NCI-H128 (cell line): Measurements from ENCODE around the gene CFAP100.
A peak's percentile ranks its signal among the peaks of the same experiment; 100 is the strongest.

Experiments used
- DNase-seq: peaks from one replicate; lab custom pipeline; 2025; ENCODE audit not compliant: unreplicated experiment; lab: John Stamatoyannopoulos, UW

CFAP100 gene

DNA sequence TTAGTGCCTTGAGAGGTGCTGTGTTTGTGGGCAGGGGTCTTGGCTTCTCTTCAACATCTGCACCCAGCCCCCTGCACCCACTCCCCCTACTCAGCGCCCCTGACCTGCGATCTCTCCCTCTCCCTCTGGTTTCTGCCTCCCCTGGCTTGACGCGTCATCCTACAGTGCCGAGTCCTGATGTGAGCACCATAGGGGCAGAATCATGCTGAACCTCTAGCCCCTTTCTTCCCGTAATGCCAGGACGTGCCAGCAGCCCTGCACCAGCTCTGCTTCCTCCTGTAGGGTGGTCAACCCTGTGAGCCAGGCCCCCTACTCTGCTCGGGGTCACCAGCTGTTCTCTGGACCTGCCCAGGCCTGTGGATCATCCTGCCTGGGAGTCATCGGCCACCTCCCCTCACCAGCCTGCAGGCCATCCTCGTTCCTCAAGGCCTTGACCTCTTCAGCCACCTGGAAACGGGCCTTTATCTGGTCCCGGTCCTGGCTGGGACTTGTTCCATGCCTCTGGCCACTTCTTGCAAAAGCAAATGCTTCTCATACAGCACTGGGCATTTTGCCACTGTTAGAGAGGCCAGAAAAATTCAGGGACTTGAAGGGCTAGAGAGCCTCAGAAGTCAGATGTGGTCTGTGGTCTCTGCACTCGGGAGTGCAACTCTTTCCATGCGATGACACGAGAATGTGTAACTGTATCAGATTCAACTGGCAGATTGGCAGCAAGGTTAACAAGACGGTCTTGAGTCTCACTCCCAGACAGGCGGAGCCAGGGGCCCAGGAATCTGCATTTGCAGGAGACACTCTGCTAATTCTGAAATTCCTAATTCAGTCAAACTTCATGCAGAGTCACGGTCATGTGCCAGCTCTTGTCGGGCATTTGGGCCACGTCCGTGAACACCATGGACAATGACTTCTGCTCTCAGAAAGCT is 20.8 kb upstream of the CFAP100 start:
- DNase-seq: no peak

DNA sequence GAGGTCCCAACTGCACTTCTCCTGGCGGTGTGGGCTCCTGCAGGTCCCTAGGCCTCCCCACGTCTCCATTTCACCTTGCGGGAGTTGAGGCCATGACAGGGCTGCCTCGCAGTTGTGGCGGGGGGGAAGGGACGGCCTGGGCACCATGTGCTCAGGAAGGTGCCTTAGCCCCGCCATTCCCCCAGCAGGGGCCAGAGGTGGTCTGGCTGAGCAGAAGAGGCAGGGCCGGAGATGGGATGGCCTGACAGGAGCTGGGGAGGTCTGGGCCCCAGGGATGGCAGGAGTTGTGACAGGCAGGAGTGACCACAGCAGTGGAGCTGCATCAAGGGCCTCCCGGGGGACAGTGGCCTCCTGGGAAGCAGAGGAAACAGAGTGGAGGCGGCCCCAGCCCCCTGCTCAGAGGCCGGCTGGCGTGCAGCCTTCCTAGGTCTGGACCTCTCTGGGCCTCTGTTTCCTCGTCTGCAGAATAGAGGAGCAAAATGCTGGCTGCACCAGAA is 18.8 kb upstream of the CFAP100 start:
- DNase-seq: no peak

DNA sequence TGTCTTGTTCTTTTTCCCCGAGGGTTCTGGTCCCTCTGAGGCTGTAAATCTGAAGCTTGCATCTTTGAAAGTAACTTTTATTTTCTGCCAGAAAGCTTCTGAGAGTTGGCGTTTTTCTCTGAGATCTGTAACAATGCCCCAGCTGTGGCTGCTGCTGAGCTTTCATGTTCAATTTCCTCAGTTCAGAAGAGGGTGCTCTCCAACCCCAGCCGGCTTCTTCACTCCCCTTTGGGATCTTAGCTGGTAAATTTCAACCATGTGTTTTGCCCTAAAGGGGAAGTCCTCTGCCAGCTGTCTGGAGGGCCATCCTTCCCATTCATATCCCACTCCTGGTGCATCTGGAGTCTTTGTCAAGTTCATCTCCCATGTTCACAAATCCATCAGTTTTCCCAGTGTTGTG is 18.3 kb upstream of the CFAP100 start:
- no peak for DNase-seq

DNA sequence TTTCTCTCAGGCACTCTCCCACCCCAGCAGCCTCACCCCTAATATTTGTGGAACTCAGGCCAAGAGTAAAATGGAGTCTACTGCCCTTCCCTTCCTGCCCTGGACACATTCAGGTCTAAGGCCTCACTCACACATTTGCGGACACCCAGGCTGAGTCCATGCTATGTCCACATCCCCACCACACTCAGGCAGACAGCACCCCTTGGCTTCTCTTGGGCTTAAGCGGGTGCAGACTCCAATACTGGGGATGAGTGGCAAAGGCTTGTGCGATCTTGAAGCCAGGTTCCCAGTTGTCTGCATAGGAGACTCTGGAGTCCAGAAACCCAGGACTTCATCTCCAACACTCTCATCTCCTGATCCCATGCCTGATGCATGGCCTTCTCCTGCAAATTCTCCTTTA is 17.5 kb upstream of the CFAP100 start:
- DNase-seq: no peak

DNA sequence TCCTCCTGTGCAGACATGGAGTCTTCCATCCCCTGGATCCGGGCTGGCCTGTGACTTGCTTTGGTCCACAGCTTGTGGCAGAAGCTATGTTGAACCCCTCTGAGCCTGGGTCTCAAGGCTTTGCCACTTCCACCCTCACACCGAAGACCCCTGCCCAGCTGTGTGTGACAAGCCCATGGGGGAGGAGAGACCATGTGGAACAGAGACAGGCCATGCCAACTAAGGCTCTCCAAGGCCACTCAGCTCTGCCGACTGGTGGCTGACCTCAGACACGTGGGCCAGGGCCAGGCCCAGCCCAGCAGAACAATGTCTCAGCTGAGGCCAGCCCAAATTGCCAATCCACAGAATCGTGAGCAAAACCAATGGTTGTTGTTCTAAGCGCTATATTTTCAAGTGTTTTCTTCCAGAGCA is 16.4 kb upstream of the CFAP100 start:
- DNase-seq: no peak

DNA sequence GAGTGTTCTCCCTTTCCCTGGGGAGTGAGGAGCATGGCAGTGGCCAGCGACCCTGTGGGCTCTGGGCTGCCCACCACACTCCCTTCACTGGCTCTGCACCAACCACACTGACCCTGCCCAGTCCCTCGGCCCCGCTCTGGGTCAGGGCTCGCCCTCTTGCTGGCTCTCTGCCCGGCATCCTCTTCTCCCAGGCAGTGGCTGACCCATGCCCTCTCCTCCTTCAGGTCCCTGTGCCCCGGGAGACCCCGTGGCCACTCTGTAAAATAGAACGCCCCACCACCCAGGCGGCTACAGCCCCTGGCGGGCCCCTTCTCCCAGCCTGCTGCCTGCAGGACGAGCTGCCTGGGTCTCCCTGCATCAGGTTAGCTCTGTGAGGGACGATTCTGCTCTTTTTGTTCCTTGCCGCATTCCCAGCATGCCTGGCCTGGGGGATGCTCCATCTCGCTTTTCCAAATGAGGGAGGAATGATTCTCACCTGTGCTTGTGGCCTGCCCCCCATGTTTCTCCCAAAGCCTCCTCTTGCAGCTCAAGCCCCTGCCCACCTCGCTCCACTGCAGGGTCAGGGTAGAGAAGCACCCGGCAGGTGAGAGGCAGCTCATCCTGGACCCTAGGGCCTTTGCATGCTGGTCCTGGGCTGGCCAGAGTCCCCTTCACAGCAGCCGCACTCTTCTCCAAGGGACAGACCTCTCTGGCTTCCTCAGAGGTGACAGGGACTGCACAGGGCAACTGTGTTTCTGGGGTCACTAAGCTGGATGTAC is 14.5 kb upstream of the CFAP100 start:
- DNase-seq: no peak

DNA sequence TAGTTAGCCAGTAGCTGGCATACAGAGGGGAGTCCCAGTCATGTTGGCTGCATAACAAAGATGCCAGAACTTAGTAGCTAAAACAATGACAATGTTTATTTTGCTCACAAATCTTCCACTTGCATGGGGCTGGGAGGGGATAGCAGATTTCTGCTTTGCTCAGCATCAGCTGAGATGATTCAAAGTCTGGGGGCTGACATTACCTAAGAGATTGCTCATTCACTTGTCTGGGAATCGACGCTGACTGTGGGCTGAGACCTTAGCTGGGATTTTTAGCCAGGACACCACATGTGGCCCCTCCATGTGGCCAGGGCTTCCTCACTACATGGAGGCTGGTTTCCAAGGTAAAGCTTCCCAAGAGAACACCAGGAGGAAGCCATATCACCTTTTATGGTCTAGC is 12.7 kb upstream of the CFAP100 start:
- DNase-seq: no peak

DNA sequence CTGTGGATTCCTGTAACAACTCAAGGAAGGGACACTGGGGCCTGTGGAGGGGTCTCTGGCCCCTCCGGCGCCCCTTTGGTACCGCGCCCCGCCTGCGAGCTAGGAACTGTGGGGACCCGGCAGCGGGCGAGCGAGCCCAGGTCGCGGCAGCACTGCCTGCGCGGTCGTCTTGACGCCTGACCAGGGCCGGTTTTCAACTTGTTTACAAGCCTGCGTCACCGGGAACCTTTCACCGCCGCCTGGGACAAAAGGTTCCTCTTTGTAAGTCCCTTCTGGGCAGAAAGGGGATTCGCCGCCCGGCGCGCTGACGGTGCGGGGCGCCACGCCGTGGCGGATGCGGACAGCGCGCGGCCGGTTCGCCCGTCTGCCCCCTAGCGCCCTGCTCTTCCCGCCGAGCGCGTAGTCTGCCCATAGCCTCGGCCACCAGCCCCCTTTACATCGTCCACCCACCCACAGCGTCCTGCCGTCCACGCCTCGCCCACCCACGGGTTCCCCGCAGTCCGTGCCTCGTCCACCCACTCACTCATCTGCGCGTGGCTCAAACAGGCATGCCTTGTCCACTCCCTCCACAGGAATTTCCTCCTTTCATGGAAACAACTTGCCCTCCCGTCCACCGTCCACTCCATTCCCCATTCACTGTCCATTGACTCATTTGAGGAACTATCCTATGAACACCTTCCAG is 5.5 kb upstream of the CFAP100 start:
- peak; percentile 37 for DNase-seq

DNA sequence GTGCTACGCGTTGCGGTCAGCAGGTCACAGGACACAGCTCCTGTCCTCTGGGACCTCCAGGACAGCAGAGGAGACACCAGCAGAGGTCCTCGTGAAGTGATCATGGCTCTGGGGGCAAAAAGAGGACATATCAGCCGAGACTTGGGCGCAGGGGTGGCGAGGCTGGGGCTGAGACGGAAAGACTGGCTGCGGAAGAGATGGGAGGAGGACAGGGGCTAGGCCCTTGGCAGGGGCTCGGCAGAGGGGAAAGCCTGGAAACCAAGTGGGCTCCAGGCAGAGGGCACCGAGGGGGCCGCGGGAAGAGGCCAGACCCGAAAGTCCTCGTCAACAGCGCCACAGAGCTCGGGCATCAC is 4.9 kb upstream of the CFAP100 start:
- DNase-seq: no peak

DNA sequence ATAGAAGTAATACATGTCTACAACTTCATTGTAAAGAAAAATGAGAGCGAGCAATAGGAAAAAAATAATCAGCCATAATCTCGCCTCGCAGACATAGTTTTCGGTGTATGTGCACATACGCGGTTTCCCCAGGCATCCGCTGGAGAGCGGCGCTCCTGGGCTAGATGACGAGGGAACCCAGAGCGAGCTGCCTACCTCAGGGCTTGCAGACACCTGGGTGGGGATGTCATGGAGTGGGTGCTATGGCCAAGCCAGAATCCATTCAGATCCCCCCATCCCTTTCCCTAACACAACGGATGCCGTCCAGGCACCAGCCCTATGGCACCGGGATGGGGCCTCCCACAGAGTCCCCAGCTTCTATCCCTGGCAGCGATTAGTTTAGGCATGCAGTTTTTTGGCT is 4.5 kb upstream of the CFAP100 start:
- DNase-seq: no peak

DNA sequence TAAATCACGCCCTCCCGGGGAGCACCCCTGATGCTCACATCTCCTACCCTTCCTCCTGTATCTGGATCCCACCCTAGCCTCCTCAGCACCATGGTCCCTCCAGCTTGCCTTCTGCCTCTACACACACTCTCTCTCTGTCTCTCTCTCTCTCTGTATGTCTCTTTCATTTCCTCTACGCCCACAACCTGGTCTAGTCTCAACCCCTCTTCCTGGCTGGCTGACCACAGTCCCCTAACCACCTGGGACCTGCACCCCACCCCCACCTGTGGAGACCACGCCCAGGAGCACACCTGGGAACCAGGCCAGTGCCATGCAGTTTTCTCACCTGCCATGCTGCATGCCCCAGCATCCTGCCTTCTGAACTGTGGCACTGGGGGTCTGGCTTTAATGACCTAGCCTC is 4.0 kb upstream of the CFAP100 start:
- no peak for DNase-seq

DNA sequence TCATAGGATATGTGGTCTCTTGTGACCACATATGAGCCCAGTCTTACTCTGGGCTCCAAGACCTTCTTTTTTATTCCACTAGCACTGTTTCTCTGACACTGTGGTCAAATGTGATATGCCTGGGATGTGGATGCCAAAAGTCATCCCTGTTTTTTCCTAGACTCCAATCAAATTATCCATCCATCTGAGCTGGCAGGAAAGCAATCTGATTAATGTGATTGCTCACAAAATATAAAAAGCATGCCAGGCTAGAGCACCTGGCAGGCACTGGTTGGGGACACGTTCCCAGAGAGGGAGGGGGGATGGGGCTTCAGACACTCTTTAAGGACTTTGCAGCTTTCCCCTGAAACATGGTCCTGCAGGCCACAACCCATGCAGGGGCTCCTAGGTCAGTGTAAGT is 3.1 kb upstream of the CFAP100 start:
- DNase-seq: no peak

DNA sequence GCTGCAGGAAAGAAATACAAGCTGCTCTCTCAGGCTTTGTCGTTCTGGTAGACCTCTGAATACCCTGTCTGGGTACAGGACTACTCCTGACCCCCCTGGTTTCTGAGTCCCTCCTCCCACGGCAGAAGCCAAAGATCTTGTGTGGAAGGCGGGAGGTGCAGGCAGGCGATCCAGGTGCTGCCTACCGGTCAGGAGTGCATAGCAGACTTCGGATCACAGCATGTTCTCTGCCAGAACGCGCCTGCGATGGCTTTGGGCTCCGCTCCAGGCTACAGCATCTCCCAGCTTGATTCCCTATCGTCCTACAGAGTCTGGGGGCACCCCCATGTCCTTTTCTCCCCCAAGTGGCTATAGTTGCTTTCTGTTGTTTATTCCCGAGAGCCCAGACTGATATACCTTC is 2.5 kb upstream of the CFAP100 start:
- DNase-seq: no peak

DNA sequence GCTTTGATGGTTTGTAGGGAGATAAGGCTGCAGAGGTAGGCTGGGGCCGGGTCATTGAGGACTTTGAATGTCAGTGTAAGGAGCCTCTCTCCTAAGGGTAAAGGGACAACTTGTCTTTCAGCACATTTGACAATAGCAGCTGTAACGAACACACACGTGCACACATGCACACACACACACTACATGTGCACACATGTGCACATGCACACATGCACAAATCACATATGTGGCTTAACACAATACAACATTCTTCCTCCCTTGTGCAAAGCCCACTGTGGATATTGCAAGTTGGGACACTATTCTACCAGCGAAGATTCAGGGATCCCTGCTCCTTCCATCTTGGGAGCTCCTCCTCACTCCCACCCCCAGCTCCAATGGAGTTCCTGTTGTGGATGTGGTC is 1.1 kb upstream of the CFAP100 start:
- DNase-seq: no peak

DNA sequence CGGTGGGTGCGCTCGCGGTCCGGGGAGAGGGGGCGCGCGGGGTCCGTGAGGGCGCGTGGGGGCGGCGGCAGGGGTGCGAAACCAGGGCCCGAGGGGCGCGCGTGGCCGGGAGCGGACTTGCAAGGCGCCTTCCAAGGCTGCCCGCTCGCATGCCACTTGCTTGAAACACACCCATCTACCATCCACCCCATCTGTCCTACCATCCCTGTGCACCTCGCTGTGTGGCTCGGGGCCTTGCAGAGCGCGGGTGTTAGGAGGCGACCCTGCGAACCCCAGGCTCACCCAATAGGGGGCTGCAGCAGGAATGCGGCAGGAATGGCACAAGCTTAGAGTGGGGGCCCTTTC is 240 bp downstream of the CFAP100 start:
- no peak for DNase-seq

DNA sequence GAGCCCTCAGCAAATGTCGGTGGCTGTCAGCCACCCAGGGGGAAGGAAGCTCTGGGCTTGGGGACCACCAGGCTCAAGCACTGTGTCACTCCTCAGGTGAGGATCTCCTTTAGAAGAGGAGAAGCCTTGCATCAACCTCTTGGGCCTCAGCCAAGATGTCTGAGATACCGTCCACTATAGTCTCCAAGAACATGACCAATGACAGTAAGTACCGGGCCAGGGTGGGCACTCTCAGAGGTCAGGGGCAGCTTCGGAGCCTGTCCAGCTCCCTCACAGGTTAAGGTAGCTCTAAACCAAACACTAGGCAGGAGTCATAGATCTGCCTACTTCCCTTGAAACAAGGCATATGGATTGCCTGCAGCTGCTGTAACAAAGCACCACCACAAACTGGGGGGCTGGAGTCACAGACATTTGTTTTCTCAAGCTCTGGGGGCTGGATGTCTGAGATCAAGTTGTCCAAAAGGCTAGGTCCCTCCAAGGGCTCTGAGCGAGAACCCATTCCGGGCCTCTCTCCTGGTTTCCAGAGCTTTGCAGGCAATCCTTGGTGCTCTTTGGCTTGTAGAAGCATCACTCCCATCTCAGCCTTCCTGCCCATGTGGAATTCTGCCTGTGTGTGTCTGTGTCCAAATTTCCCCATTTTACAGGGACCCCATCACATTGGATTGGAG is 1.3 kb downstream of the CFAP100 start:
- DNase-seq: no peak

DNA sequence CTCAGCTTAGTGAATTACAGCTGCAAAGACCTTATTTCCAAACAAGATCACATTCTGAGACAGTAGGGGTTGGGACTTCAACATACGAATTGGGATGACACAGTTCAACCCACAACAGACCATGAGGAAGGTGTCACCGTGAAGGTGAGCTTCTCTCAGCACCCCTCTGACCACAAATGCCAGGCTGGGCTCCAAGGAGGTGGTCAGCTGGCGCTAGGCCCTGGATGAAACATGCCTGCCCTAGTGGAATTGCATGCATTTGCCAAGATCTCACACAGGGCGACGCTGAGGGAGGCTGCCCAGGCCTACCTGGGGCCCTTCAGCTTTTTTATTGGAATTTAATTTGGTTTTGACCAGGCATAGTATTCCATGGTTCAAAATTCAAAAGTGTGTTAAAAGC is 1.8 kb downstream of the CFAP100 start:
- no peak for DNase-seq

DNA sequence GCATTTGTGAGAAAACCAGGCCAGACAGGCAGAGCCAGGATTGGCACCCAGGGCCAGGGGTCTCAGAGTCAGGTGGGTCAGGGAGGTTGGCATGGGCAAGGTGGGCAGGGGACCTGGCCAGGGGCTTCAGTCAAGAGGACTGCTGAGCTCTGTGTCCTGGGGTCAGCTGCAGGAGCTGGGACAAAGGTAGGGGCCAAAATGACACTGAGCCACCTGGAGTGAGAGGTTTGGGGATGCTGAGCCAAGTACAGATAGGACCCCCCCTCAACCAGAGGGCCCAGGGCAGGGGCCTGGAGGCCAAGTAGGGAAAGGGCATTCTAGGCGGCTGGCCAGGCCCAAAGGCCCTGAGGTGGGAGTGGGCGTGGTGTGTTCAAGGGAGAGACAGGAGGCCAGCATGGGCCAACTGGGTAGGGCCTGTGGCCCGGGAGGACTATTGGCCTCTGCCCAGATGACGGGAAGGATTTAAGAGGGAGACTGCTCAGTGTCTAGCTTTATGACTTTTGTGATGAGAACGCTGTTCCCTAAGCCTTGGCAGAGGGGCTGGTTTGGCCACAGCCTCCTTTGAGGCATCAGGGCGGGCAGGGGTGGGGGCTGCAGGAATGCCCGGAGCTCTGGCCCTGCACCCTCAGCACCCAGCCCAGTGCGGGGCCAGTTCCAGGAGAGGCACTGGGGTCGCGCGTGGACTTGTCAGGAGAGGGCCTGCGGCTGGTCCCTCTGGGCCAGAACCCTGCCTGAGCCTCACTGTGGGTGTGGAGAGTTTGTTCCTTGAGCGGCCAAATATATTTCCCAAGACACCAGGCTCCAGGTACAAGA is 3.1 kb downstream of the CFAP100 start:
- no peak for DNase-seq

DNA sequence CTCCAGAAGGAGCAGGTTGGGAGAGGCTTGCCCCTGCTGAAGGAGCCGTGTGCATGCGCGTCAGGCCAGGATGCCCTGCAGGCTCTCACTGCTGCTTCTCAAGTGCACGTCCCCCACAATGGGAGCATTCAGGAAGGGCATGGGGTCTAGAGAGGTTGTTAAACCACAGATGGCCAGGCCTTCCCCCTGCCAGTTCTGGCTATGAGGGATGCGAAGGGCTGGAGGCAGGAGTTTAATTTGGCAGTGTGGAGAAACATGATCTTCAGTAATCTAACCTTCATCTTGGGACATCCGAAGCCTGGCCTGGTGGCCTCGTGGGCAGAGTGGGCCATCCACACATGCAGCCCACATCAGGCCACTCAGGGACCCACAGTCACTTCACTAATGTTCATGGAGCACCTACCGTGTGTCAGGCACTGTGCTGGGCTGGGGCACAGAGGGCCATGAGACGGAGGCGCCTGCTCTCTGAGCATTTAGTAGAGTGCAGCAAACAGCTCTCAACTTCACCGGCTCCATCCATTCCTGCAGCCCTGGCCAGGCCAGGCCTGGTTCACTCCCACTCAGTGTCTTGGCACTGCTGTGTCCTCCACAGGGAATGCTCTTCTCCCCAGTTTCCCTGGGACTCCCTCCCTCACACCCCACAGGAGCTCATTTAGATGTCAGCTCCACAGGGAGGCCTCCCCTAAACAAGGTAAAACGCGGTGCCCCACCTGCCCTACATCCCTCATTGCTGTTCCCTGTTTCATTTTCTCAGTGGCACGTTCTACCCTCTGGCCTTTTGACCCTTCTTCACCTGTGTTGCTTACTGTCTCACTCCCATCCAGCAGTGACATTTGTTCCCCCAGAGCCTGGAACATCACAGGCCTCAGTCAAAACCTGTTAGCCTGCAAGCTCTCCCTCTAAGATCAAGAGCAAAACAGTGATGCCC is 4.0 kb downstream of the CFAP100 start:
- no peak for DNase-seq
